CD4-positive, alpha-beta T cell treated with Interleukin-4 for 4 hours (primary cell): ENCODE measurements around the gene EPHA10.
"Not testable (repeated sequence)": the region's sequence is repeated elsewhere in the genome, so short reads cannot be mapped to it uniquely, and the experiment has no call there.

Experiments
- DNase-seq: peaks from one replicate; pipeline ENCODE4 v3.0.0-alpha.2; 2020

Gene EPHA10

DNA sequence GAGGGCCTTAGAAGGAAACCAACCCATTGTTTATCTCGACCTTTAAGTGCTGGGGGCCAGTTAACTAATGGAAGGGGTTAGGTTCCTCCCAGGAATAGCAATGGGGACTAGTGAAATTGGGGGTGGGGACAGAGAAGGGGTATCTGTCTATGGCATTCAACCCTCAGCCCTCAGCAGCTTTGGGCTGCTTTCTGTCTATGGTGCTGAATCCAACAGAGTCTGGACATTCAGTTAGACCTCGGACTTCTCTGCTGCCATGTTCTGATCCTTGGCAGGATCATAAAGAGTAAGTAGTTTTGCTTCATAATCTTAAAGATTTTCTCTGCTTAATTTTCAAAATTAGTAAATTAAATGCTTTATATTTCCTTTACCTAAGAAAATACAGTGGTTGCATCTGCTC lies 2.6 kb upstream of the EPHA10 start:
- DNase-seq: no peak

DNA sequence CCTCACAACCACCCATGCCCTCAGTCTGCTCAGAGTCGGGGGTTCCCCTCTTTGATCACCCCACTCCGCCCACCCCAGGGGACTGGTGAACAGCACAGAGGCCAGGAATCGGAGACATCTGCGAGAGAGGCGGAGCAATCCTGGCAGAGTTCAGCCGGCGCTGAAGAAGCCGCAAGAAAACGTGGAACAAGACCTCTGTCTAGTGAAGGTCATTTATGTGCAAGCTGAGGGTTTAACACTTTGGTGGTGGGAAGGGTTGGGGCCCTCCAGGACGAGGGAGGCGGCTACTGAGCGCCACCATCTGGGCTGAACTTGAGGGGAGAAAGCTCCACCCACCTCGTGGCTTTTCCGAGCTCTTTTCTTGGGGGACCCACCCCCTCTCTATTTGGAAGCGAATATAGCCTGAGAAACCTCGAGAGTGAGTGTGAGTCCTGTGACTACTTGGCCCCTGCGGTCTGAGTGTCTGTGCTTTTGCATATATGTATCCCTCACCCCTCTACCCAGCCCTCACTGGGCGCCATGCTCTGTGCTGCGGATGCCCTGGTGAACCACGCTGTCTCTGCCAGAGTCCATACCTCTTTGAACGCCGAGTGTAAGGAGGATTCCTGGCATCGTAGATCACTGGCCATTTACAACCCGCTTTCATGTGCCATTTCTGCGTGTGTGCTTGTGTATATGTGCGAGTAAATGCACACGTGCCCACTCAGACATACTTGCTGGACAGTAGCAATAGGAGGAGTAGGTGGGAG lies 1.2 kb upstream of the EPHA10 start:
- no peak for DNase-seq

DNA sequence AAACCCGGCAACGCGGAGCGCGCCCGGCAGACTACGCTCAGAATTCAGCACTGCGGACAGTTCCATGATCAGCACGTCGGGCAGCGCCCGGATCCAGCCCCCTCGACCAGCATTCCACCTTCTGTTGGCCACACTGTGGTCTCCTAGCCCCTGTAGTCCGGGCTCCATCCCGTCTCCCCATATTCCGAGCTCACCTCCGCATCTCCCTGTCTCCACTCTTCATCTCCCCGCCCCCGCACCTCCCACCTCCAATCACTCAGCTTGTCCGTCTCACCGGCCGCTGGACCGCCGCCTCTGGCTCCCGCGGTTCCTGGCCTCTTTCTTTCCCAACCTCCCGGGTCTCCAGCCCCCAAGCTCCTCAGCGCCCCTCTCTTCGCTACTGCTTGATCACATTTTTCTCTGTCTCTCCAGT lies 500 bp downstream of the EPHA10 start:
- DNase-seq: no peak

DNA sequence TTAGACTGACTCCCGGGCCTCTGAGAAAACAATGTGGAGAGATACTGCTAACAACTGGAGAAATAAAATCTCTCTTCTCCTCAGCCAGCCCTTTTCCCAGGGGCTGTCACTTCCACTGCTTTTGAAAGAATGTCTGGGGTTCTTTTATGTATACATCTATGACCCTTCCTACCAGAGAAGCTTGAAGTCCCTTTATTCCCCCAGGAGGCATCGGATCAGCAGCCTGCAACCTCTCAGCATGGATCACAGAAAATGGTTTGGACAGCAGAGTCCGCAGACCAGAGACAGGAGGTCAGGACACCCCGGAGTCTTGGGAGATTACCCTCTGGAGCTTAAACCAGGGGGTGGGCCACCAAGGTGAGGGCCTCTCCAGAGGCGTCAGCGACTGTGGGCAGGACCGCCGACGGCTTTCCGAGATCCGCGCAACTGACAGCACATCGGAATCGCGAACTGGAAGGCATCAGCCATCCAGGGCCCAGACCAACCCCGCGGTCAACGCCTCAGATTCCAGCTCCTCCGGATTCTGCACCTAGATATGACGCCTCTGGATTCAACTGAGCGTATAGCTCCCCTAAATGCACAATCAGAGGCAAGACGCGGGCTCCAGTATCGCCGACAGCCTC lies 1.0 kb downstream of the EPHA10 start:
- no peak for DNase-seq

DNA sequence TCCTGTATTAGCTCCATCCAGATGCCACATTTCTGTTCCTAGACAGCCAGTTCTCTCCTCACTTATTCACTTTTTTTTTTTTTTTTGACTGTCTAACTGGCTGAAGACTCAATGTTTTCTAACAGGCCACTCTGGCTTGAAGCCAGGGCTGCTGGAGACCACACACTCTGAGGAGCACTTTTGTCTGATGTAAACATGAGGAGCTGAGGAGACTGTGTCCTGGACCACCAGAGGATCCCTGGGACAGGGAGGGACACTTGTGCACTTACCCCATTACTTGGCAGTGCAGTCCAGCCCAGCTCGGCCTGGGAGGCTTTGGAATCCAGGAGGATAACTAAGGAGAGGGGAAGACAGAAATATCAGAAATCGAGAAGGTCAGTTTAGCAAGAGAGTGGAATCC lies 2.4 kb downstream of the EPHA10 start:
- DNase-seq: no peak

DNA sequence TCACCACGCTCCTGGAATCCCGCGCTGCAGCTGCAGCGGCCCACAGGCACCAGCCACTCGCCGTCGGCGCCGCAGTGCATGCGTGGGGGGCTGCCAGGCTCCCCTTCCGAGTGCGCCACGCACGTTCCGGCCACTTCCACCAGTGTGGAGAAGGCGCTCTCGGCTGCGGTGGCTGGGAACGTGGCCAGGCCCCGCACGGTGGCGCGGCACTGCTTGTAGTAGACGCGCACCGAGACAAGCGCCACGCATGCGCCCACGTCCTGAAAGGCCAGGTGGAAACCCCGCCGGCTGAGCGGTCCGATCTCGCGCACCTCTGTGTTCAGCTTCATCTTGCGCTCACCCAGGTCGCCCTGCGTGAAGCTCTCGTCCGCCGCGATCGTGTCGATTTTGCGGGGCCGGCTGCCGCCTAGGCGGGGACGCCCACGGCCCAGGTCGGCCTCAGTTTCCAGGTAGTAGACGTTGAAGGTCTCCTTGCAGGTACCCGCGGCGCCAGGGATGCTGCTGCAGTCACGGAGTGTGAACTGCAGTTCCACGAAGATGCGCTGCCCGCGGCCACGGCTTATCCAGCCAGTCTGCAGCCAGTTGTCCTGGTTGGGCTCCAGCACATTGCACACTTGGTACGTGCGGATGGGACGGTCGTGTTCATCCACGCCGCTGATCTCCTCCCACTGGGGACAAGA lies 3.4 kb downstream of the EPHA10 start:
- no peak for DNase-seq

DNA sequence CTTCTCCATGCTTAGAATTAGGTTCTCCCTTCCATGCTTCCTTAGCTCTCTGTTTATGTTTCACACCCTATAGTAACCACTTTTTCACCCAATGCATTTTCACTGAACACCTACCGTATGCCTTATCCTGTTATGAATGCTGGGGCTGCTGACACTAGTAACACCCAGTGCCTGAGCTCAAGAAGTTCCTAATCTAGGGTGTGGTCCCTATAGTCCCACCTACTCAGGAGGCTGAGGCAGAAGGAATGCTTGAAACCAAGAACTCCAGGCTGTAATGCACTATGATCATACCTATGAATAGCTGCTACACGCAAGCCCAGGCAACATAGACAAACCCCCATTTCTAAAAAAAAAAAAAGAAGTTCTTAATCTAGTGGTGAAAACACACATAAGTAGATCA lies 5.5 kb downstream of the EPHA10 start:
- DNase-seq: no peak

DNA sequence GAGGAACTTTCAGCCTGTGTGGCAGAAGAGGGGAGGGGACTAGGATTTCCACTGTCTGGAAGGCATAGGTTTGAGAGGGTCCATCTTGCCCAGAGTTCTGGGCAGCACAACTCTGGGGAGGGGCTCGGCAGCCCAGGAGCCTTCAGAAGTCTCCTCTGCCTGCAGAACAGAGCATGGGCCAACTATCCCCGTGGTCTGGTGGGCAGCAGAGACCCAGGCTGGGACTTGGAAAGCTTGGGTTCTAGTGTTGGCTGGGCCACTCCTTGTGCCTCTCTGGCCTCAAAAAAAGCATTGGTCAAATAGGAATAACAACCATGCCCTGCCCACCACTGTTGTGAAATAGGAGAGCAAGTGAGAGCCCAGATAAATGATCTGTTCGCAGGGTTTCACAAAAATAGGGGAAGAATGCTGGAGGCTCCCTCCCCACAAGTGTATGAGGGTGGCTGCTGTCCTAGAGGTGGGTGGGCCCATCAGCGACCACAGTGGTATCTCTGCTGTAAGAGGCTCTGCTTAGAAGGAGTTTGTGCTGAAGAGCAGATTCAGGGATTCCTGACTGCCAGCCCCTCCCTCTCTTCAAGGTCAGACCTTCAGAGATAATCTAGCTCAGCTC lies 8.9 kb downstream of the EPHA10 start:
- no peak for DNase-seq

DNA sequence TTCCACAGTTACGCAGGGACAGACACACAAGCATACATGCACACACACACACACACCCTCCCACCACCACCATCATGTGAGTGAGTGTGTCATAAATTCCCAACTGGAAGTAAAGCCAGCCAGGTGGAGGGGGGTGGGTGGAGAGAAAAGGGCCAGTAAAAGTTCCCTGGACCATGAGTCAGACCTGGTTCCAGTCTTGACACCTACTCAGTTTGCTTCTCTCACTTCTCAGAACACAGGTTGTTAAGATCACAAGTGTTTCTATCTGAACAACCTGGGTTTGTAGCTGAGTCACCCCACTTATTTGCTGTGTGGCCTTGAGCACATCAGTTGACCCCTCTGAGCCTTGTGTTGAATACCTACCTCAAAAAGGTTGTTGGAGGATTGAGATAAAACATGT lies 9.6 kb downstream of the EPHA10 start:
- no peak for DNase-seq

DNA sequence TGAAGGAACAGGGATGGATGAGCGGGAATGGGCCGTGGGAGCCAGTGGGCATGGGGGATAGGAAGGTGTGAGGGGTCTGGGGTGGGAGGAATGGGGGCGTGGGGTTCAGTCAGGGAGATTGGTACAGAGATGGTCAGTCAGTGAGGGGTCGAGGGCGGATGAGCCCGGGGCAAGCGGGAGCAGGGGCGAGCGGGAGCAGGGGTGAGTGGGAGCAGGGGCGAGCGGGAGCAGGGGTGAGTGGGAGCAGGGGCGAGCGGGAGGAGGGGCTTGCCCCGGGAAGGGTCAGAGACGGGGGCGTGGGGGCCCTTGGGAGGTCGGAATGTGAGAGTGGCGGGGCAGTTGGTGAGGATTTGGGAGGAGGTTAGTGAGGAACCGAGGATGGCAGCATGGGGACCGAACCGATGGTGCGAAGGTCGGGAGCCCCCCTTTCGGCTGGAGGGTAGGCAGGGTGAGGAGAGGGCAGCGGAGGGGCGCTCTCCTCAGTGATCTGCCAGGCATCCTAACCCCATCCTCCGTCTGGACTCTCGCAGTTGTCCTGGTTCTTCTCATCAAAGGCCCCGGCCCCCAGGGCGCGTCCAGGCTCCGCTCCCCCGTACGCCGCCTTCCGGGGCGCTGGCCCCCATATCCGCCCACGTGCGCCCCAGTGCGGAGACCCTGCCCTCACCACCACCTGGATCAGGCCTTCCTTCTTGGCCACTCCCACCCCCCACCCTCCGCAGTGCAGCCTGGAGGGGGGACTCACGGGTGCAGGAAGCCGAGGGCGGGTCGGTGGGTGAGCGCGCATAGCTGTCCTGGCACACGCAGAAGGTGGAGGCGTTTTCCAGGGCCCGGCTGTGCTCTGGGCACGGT lies 11.2 kb downstream of the EPHA10 start:
- no peak for DNase-seq

DNA sequence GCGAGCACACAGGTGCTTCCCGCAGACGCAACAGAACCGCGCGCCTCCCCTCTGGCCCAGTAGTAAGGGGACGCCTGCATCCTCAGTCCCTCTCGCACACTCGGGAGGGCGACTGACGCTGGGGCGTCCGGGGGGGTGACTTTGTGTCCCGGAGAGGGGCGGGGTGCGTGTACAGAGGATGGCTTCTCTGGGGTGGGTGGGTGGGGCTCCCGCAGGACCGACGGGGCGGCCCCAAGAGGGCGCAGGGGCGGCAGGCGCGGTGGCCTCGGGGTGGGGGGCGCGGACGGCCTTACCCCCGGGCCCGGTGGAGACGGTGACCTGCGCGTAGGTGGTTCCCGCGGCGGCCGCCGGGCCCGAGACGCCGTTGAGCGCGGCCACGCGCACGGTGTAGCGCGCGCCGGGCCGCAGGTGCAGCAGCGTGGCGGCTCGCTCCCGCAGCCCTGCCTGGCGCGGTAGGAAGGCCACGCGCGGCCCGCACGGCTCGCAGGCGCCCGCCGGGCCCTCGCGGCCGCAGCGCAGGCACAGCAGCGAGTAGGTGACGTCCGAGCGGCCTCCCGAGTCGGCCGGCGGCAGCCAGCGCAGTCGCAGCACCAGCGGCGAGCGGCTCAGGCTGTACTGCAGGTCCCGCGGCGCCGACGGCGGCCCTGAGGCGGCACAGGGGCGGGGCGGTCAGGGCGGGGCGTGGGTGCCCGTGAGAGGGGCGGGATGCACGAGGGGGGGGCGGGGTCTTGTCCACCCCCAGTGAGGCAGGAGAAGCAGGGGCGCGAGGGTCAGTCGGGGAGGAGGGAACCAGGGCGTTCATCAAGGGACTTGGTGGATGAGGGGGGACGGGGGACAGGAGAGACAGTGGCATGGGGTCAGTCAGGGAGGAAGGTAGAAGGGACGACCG lies 12.1 kb downstream of the EPHA10 start:
- DNase-seq: no peak

DNA sequence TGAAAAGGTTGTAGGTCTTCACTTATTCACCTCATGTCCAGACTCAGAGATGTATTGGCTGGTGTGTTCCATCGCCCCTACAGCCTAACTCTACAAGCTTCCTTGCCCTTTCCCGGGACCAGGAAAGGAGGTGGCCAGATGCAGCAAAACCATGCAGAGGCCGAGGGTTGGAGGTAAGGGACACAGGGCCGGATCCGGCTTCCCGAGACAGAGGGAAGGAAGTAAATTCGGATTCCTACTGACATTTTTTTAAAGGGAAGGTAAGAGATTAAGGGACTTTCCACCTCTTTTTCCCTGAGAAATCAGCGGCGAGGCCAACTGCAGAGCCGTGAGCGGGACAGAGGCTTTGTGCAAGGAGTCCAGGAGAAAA lies 12.7 kb downstream of the EPHA10 start:
- no peak for DNase-seq

DNA sequence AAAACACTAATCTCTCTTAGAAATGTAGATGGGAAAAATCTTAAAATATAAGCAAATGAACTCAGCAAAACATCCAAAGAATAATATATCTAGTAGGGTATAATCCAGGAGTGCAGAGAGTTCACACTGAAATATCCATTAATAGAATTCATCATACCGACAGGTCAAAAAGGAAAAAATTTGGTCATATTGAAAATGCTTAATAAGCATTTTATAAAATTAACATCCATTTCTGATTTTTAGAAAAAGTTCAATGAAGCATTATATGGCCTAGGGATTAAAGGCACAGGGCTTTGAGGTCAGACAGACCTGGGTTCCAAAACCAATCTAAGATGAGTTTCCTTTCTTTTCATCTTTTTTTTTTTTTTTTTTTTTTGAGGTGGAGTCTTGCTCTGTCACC lies 16.4 kb downstream of the EPHA10 start:
- no peak for DNase-seq

DNA sequence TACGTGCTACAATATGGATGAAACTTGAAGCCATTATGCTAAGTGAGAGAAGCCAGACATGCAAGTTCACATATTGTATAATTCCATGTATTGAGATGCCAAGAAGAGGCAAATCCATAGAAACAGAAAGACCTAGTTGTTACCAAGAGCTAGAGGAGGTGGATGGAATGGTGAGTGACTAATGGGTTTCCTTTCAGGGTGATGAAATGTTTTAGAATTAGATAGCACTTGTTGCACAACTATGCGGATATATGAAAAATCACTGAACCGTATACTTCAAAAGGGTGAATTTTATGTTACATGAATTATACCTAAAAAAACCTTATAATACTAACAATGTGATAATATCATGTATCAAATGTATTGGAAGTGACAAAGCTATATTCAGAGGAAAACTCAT lies 18.1 kb downstream of the EPHA10 start:
- no peak for DNase-seq

DNA sequence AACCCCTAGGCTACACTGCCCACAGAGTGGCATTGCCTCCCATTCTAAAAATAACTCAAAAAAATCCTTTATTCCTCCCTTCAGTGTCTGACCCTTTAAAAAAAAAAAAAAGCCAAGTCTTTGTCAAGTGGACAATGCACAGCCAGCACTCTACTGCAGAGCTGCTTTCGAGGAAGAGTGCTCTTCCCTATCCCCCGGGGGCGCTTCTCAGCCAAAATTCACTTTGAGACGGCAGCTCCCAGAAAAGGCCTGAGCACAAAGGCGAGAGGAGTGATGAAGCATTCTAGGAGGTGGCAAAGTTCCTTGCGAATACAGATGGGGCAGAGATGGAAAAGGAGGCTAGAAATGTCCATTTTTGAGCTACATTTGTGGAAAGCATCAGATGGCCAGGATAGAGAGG lies 23.3 kb downstream of the EPHA10 start:
- no peak for DNase-seq

DNA sequence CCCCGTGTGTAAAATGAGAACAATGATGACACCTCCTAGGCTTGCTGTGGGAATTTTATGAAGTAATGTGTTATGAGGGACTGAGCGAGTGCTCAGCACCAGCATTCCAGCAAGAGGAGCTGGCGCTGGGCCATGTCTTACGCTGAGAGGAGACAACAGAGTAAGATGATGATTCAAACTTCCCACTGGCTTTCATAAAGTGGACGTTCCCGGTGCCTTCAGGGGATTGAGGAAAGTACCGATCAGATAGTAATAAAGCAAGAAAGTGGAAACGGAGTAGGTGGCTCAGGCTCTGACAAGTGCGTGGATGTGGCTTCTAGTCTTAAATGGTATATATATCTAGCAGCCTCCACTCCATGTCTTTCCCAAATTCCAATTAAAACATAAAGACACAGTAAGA lies 23.8 kb downstream of the EPHA10 start:
- no peak for DNase-seq

DNA sequence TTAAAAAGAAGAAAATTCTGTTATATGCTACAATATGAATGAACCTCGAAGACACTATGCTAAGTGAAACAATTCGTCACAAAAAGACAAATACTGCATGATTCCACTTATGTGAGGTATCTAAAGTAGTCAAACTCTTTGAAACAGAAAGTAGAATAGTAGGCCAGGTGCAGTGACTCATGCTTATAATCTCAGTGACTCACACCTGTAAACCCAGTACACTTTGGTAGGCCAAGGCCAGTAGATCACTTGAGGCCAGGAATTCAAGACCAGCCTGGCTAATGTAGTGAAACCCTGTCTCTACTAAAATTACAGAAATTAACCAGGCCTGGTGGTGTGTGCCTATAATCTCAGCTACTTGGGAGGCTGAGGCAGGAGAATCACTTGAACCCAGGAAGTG lies 25.7 kb downstream of the EPHA10 start:
- DNase-seq: no peak

DNA sequence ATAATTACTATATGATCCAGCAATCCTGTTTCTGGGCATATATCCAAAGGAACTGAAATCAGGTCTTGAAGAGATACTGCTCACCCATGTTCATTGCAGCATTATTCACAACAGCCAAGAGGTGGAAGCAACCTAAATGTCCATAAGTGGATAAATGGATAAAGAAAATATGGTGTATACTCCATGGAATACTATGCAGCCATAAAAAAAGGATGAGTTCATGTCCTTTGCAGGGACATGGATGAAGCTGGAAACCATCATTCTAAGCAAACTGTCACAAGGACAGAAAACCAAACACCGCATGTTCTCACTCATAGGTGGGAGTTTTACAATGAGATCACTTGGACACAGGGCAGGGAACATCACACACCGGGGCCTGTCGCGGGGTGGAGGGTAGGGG lies 26.3 kb downstream of the EPHA10 start:
- not testable (repeated sequence) for DNase-seq

DNA sequence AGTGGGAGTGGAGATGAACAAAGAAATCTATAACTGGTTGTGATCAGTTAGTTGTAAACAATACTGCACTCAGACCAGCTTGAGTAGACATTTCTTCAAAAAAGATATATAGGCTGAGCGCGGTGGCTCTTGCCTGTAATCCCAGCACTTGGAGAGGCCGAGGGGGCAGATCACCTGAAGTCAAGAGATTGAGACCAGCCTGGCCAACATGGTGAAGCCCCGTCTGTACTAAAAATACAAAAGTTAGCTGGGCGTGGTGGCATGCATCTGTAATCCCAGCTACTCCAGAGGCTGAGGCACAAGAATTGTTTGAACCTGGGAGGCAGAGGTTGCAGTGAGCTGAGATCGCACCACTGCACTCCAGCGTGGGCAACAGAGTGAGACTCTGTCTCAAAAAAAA lies 26.9 kb downstream of the EPHA10 start:
- not testable (repeated sequence) for DNase-seq

DNA sequence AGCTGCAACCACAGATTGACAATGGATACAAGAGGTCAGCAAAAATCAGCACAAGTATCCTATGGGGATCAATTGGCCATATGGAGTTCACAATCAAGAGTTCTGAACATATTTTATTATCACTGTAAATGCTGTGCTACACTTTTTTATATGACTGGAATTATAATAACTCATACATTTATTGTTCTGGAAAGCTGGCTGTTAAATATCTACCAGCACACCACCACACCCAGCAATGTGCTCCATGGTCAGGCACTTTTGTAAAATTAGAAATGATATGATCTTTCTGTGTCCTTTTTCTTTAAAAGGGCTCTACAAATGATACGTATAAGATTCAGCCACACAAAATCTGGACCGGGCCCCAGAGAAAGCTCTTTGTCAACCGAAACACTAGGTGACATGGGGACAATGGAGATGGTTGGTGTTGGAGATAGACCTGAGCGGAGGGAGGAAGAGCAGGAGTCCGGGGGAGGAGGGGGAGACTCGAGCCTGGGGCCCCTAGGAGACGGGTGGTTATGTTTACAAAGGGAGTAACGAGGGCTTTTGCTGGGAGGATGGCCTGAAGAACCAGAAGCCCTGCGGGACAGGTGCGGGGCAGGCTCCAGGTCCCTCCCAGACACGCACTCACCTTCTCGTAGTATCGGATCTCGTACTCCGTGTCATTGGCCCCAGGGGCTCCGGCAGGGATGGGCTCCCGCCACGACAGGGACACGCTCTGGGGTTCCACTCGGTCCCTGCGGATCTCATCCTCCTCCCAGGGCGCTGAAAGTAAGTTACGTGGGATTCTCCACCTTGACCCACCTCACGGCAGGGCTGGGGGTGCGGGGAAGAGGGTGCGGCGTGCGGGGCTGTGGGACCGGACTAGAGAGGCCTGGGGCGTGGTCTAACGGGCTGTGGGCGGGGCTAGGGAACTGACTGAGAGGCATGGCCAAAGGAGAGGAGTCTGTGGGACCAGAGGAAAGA lies 30.0 kb downstream of the EPHA10 start:
- no peak for DNase-seq
